Body of pancreas (tissue), 4 donors: ENCODE measurements around the gene TSPAN14.

Source experiments
- CTCF ChIP-seq, 7 experiments: fragments of 450-650 bp in 4 of 7; fragments of 200-600 bp in 3 of 7; sonication (generic) in 3 of 7; IDR thresholded peaks; one replicate each; pipeline ENCODE4 v1.5.1; 2016 to 2019; ENCODE audit warnings: antibody characterized with exemption in 7 of 7
- POLR2A ChIP-seq, 3 donors: fragments of 450-650 bp; IDR thresholded peaks; one replicate each; pipeline ENCODE4 v1.6.1; 2016; ENCODE audit warnings: antibody characterized with exemption in 3 of 3, mild to moderate bottlenecking in 2 of 3

GRCh38 chr10:80540136-80540535, 86.0 kb downstream of the TSPAN14 start:
- TF ChIP-seq CTCF (IDR thresholded peaks at IDR 0.05) (no peak), POLR2A (IDR thresholded peaks at IDR 0.05) (no peak)
